DOHH2 (cell line): Measurements from ENCODE around the gene CARD10.

Source experiments
- H3F3A ChIP-seq: fragments of 200-600 bp; sonication (generic), shearing (Covaris generic); 2 replicates; pipeline ENCODE4 v1.6.0; 2016; ENCODE audit warnings: antibody characterized with exemption, mild to moderate bottlenecking; ENCODE audit not compliant: control insufficient read depth, insufficient read depth
- H3K27ac ChIP-seq: fragments of 200-600 bp; sonication (generic); 2 replicates; pipeline ENCODE4 v1.5.1; 2014; ENCODE audit warnings: low read depth, mild to moderate bottlenecking, low read length, moderate library complexity
- H3K27me3 ChIP-seq: fragments of 200-600 bp; sonication (generic); 2 replicates; pipeline ENCODE4 v1.6.1; 2014; ENCODE audit warnings: mild to moderate bottlenecking, low read length, mixed read lengths; ENCODE audit not compliant: control insufficient read depth
- H3K36me3 ChIP-seq: fragments of 200-600 bp; sonication (generic); 2 replicates; pipeline ENCODE4 v1.6.1; 2014; ENCODE audit warnings: mild to moderate bottlenecking, low read length, moderate library complexity, mixed read lengths; ENCODE audit not compliant: control insufficient read depth
- H3K4me1 ChIP-seq: fragments of 200-600 bp; sonication (generic); 2 replicates; pipeline ENCODE4 v1.6.1; 2014; ENCODE audit warnings: mild to moderate bottlenecking, low read length, mixed read lengths; ENCODE audit not compliant: control insufficient read depth
- H3K4me2 ChIP-seq: fragments of 200-600 bp; sonication (generic); 2 replicates; pipeline ENCODE4 v1.6.0; 2014; ENCODE audit warnings: mild to moderate bottlenecking, low read length, moderate library complexity
- H3K4me3 ChIP-seq: fragments of 200-600 bp; sonication (generic); 2 replicates; pipeline ENCODE4 v1.5.1; 2014; ENCODE audit warnings: mild to moderate bottlenecking, low read length, mixed read lengths
- H3K79me2 ChIP-seq: fragments of 200-600 bp; sonication (generic); 2 replicates; pipeline ENCODE4 v1.6.1; 2014; ENCODE audit warnings: mild to moderate bottlenecking, low read length, mixed read lengths; ENCODE audit not compliant: control insufficient read depth
- H3K9me2 ChIP-seq: fragments of 200-600 bp; sonication (generic); replicated peaks from 2 replicates; pipeline ENCODE4 v1.6.1; 2014; ENCODE audit warnings: mild to moderate bottlenecking, low read length, mixed read lengths; ENCODE audit not compliant: control insufficient read depth
- H3K9me3 ChIP-seq: fragments of 200-600 bp; sonication (generic); 2 replicates; pipeline ENCODE4 v1.6.1; 2014; ENCODE audit warnings: antibody characterized with exemption, low read length, mixed read lengths; ENCODE audit not compliant: control insufficient read depth, insufficient read depth
- H4K20me1 ChIP-seq: fragments of 200-600 bp; sonication (generic); 2 replicates; pipeline ENCODE4 v1.6.0; 2014; ENCODE audit warnings: low read depth, mild to moderate bottlenecking, antibody characterized with exemption, low read length, moderate library complexity; ENCODE audit not compliant: control insufficient read depth, insufficient read depth
- EZH2phosphoT487 ChIP-seq: fragments of 200-600 bp; sonication (generic); IDR thresholded peaks from 2 replicates; pipeline ENCODE4 v1.6.1; 2017; ENCODE audit warnings: borderline replicate concordance, mild to moderate bottlenecking, antibody characterized with exemption, low read length, moderate library complexity, mixed read lengths
- TF ChIP-seq, protein P1 (sequence below): fragments of 200-600 bp; sonication (generic); IDR thresholded peaks from one replicate; pipeline ENCODE4 v1.5.1; 2014; ENCODE audit warnings: antibody characterized with exemption, mild to moderate bottlenecking, low read depth, low read length; ENCODE audit not compliant: poor library complexity, severe bottlenecking

Gene CARD10

DNA sequence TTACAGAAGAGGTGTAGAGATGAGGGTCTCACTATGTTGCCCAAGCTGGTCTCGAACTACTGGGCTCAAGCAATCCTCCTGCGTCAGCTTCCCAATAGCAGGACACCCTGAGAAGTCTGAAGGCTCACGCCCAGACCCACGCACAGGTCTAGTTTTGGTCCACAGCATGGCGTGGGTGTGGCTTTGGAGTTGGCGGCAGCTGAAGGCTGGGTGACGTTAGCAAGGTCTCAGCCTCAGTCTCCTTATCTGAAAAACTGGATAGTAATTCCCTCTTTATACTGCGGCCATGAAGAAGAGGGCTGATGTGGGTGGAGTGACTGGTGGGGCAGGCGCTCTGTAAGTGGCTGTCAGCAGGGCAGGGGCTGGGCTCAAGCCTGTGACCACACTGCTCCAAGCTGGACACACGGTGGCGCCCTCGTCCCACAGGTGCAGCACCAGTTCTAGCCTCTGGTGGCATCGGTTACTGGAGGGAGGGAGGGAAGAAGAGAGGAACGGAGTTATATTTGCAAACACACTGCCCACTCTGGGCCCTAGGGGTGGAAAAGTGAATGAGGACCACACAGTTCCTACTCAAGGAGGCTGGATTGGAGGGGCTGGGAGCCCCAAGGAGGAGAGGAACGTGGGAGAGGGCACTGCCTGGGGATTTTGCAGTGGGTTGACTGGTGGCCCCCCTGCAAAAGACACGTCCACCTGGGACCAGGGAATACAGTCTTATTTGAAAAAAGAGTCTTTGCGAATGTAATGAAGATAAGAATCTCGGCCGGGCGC, 19.6 kb upstream of the CARD10 start:
- H4K20me1 ChIP-seq, result peaks cover 2% of the 10 kb centered on the region; the same call in 1 of the 2 replicates
- H3K4me3 ChIP-seq, result no peak overlapping the region
- H3K4me1 ChIP-seq, result peaks cover 17% of the 10 kb centered on the region
- no peaks in the 10 kb centered on the region for H3K36me3 ChIP-seq
- peak overlapping the region; percentile 30; the same call in 1 of the 2 replicates for H3K4me2 ChIP-seq
- no peaks in the 10 kb centered on the region for H3K9me2 ChIP-seq
- no peak for TF ChIP-seq EZH2phosphoT487
- TF ChIP-seq, protein P1, sequence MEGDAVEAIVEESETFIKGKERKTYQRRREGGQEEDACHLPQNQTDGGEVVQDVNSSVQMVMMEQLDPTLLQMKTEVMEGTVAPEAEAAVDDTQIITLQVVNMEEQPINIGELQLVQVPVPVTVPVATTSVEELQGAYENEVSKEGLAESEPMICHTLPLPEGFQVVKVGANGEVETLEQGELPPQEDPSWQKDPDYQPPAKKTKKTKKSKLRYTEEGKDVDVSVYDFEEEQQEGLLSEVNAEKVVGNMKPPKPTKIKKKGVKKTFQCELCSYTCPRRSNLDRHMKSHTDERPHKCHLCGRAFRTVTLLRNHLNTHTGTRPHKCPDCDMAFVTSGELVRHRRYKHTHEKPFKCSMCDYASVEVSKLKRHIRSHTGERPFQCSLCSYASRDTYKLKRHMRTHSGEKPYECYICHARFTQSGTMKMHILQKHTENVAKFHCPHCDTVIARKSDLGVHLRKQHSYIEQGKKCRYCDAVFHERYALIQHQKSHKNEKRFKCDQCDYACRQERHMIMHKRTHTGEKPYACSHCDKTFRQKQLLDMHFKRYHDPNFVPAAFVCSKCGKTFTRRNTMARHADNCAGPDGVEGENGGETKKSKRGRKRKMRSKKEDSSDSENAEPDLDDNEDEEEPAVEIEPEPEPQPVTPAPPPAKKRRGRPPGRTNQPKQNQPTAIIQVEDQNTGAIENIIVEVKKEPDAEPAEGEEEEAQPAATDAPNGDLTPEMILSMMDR, result peak; percentile 97
- H3F3A ChIP-seq, result no peaks in the 10 kb centered on the region
- H3K27me3 ChIP-seq, result peaks cover 28% of the 10 kb centered on the region
- no peaks in the 10 kb centered on the region for H3K79me2 ChIP-seq
- no peaks in the 10 kb centered on the region for H3K9me3 ChIP-seq
- no peak overlapping the region for H3K27ac ChIP-seq

DNA sequence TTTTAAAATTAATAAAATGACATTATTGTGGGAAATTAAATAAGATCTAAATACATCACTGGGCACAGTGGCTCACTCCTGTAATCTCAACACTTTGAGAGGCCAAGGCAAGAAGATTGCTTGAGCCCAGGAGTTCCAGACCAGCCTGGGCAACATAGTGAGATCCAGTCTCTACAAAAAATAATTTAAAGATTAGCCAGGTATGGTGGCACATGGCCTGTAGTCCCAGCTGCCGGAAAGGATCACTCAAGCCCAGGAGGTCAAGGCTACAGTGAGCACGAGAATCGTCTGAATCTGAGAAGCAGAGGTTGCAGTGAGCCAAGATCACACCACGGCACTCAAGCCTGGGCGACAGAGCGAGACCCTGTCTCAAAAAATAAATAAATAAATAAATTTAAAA, 15.9 kb upstream of the CARD10 start:
- no peak overlapping the region for H3K4me2 ChIP-seq

DNA sequence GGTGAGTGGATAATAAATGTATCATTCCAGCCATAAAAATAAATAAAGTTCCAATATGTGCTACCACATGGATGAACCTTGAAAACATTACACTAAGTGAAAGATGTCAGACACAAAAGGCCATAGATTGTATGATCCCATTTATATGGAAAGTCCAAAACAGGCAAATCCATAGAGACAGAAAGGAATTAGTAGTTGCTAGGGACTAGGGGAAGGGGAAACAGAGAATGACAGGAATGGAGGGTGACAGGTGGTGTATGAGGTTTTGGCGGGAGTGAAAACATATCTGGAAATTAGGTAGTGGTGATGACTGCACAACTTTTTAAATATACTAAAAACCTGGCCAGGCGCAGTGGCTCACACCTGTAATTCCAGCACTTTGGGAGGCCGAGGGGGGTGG, 15.2 kb upstream of the CARD10 start:
- H4K20me1 ChIP-seq, result no peaks in the 10 kb centered on the region
- peaks cover 29% of the 10 kb centered on the region for H3K27me3 ChIP-seq
- H3K9me2 ChIP-seq, result no peaks in the 10 kb centered on the region
- H3K4me1 ChIP-seq, result peaks cover 8% of the 10 kb centered on the region; the same call in 1 of the 2 replicates
- H3K4me2 ChIP-seq, result no peak overlapping the region
- H3K4me3 ChIP-seq, result no peak overlapping the region
- H3K36me3 ChIP-seq, result no peaks in the 10 kb centered on the region
- TF ChIP-seq, protein P1, result no peak
- no peak for TF ChIP-seq EZH2phosphoT487
- H3K9me3 ChIP-seq, result no peaks in the 10 kb centered on the region
- H3K79me2 ChIP-seq, result no peaks in the 10 kb centered on the region
- H3K27ac ChIP-seq, result no peak overlapping the region
- H3F3A ChIP-seq, result no peaks in the 10 kb centered on the region

More for the DNA sequence above, 15.9 kb upstream of the CARD10 start:
- Histone ChIP-seq H3K9me2 (no peaks in the 10 kb centered on the region), H3K9me3 (no peaks in the 10 kb centered on the region), H3K27ac (no peak overlapping the region), H3K36me3 (no peaks in the 10 kb centered on the region), H3K27me3 (peaks cover 29% of the 10 kb centered on the region), H4K20me1 (no peaks in the 10 kb centered on the region), H3K4me1 (peaks cover 8% of the 10 kb centered on the region; the same call in 1 of the 2 replicates), H3F3A (no peaks in the 10 kb centered on the region), H3K4me3 (no peak overlapping the region), H3K79me2 (no peaks in the 10 kb centered on the region)
- TF ChIP-seq, protein P1, result no peak
- TF ChIP-seq EZH2phosphoT487, result no peak
